Right ventricle myocardium superior (tissue), 1 donor: Measurements from ENCODE around the gene PHLDA2. TPM values are rescaled to one million over a fixed set of nuclear protein-coding genes. Genes with fewer than 3 reads are reported as not detected.
A peak's percentile ranks its signal among the peaks of the same experiment; 100 is the strongest.

Source experiments
- ATAC-seq: fragments of 200-7000 bp; cut with Tn5 transposase; one replicate; pipeline ENCODE4 v1.9.1; 2020; ENCODE audit warnings: mild to moderate bottlenecking; ENCODE audit not compliant: poor library complexity
- DNase-seq: peaks from one replicate; pipeline ENCODE4 v3.0.0-alpha.2; 2020
- intact Hi-C: fragments of 100-400 bp; cut with DNase I; formaldehyde crosslinking; loops from one replicate; pipeline ENCODE4 v1.11.2; 2022
- total RNA-seq: library from RNA; stranded (reverse); fragmentation: NEBNext Ultra II Directional; extraction: Animal tissue kit (Norgen Biotek cat#: 25700); gene quantifications from one replicate; pipeline ENCODE4 v1.2.1, GENCODE V29; 2021
- donor health status: DM: no; HTN: yes; CAD: no; lungs with severe emphysema.

Gene PHLDA2
- total RNA-seq, 1 donor from 2014 or later, result 1.1 TPM

- ATAC-seq (no peak), DNase-seq (no peak)
- intact Hi-C loops, result loop anchor here (5.0 kb wide), 1 partner anchor 457 kb away; no protein-coding TSS in a partner anchor
These were observed 39.6 kb downstream of the PHLDA2 start for GRCh38 chr11:2889362-2890273.

DNA sequence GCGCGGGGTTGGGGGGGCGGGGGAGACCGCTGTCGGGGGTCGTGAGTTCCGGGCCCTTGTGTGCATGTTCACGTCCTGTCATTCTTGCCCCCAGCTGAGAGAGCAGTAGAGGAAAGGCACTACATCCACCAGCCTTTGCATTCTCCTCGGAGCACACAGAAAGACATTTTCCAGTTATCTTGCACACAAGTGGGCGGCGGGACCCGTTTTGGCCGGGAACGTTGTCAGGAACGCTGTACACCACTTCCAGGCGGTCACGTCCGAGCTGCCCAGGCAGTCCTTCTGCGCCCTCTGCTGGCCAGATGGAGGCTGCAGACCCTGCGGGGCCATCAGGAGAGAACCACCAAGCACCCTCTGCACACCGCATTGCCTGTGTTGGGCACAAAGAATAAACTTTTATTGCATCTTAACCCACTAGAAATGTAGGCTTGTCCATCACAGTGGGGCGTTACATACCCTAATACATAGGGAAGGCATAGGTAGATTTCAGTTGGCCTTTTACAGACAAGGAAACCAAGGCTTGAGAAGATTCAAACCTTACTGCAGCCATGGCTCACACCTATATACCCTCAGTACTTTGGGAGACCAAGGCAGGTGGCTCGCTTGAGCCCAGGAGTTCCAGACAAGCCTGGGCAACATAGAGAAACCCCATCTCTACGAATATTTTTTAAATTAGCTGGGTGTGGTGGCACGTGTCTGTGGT is 40.8 kb downstream of the PHLDA2 start:
- ATAC-seq (peak; percentile 62), DNase-seq (peak; percentile 95)
- intact Hi-C loops, result loop anchor here (1.0 kb wide), 1 partner anchor 355 kb away; no protein-coding TSS in a partner anchor

- ATAC-seq (no peak), DNase-seq (no peak)
- intact Hi-C loops, result loop anchor here (1.0 kb wide), 1 partner anchor 354 kb away; no protein-coding TSS in a partner anchor
These were observed 41.6 kb downstream of the PHLDA2 start for GRCh38 chr11:2887515-2888195.

DNA sequence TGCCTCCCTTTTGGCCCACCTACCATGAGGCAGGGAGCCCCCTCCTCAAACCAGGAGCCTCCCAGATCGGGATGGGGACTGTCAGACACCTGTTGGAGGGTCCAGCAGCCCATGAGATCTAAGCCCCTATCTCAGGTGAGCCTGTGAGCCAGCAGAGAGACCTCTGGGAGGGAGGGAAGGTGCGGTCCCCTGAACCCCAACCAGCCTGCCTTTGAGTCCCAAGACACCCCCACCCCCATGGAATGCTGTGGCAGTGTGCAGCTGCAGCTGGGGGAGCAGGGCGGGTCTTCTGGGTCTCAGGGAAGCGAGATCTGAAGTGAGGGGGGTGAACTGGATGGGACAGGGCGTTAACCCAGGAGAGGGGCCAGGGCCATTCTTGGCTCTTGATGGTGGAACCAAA is 42.3 kb downstream of the PHLDA2 start:
- no peak for DNase-seq
- ATAC-seq, result no peak
- intact Hi-C loops, result no loop called here

DNA sequence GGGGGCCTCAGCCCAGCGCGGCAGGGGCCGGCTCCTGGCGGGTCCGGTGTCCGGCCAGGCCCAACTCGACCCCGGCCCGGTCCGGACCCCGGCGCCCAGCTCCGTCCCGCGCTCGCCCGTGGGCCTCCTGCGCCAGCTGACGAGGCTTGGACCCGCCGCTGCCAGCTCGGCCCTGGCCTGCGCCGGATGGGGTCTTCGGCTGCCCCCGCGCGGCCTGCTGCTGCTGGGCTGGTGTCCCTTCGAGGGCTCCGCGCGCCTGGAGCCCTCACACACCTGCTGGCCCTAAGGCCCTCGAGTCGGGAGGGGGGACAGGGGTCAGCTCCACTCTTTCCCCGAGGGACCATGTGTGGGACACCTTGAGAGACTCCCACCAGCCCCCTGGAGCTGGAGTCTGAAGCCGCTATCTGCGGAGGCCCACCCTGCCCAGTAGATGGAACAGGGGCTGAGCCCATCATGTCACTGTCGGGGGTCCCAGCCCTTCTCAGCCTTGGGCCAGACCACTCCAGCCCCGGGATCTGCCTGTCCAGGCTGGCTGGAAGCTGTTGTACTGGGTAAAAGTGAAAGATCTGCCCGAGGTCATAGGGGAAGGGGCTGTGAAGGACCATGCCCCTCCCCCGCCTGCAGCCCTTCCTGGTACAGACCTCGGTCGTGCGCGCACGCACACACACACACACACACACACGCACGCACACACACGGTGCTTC is 42.9 kb downstream of the PHLDA2 start:
- DNase-seq, result peak; percentile 71
- ATAC-seq, result peak; percentile 11
- intact Hi-C loops, result no loop called here

DNA sequence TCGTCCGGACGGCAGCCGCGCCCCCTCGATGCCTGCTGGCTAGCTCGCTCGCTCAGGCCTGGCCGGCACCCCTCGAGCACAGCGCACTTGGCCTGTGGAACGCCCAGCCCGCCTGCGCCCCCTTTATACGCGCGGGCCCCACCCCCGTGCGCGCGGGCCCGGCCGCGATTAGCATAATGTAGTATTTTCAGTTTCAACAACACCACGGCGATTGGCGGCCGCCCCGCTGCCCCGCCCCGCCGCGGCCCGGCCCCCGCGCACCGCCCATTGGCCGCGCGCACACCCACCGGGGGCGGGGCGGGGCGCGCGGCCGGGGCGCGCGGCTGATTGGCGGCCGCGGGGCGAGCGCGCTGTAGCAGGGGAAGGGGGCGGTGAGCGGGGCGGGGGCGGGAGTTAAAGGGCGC is 43.5 kb downstream of the PHLDA2 start, which contains the start of gene CDKN1C:
CDKN1C (minus strand) TSS at position 98 of the 404 bp plus-strand sequence. CDS start 319 bp downstream, outside the sequence.
- ATAC-seq (peak; percentile 82), DNase-seq (peak; percentile 94)
- intact Hi-C loops, result no loop called here

DNA sequence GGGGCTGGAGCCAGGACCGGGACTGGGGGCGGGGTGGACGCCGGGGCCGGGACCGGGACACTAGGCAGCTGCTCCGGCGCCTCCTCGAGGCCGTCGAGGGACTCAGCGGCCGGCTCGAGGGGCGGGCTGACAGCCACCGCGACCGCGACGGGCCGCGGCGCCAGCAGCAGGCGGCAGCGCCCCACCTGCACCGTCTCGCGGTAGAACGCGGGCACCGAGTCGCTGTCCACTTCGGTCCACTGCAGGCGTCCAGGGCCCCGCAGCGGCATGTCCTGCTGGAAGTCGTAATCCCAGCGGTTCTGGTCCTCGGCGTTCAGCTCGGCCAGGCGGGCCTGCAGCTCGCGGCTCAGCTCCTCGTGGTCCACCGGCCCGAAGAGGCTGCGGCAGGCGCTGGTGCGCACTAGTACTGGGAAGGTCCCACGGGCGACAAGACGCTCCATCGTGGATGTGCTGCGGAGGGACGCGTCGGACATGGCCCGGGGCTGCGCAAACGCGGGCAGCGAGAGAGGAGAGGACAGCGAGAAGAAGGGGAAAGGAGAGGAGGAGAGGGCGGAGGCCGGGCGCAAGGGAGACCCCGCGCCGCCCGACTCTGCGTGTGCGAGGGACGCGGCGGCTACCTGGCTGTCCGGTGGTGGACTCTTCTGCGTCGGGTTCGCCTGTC is 44.1 kb downstream of the PHLDA2 start:
- intact Hi-C loops, result no loop called here
- ATAC-seq (peak; percentile 30), DNase-seq (peak; percentile 80)

- ATAC-seq (peak; percentile 37), DNase-seq (peak; percentile 78)
- intact Hi-C loops, result loop anchor here (5.0 kb wide), 1 partner anchor 187 kb away; the partner anchor contains the start of gene KCNQ1OT1
These were observed 45.0 kb downstream of the PHLDA2 start for GRCh38 chr11:2883979-2884815.

DNA sequence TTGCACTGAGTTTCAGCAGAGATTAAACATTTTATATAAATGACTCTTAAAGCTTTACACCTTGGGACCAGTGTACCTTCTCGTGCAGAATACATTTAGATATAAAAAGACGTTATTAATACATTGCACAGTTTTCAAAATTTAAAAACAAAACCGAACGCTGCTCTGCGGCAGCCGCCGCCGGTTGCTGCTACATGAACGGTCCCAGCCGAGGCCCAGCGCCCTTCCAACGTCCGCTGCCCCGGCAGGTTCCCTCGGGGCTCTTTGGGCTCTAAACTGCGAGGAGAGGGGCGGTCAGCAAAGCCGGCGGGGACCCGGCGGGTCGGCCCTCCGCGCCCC is 45.6 kb downstream of the PHLDA2 start:
- ATAC-seq (no peak), DNase-seq (no peak)
- intact Hi-C loops, result loop anchor here (5.0 kb wide), 1 partner anchor 186 kb away; the partner anchor contains the start of gene KCNQ1OT1

DNA sequence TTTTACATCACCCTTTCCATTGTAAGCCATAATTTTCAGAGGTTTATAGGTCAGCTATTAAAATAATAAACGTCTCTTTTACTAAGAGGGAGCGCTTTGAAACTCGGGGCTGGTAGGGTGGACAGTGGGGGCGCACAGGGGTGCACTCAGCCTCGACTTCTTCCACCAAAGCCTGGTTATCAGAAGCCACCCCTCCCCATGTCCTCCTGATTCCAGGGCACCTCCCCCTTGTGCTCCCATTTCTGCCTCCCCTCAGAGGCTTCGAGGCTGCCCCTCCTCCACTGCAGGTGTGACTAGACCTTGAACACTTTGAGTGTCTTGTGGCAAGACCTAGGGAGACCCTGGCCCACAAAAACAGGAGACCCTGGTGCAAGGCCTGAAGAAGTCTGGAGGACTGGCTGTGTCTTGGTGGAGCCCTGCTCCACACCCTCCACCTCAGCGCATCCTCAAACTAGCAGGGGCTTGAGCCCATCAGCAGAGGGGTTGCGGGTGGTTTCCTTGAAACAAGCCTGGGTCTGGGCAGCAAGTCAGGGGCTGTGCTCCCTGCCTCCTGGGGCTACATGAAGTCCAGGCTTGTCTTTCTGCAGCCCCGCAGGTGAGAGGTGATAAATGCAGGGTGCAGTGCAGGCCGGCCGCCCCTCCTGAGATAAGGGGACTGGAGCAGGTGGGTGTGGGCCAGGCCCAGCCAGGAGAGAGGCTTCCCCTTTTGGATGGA is 46.7 kb downstream of the PHLDA2 start:
- ATAC-seq, result no peak
- DNase-seq, result no peak
- intact Hi-C loops, result loop anchor here (5.0 kb wide), 1 partner anchor 185 kb away; the partner anchor contains the start of gene KCNQ1OT1

DNA sequence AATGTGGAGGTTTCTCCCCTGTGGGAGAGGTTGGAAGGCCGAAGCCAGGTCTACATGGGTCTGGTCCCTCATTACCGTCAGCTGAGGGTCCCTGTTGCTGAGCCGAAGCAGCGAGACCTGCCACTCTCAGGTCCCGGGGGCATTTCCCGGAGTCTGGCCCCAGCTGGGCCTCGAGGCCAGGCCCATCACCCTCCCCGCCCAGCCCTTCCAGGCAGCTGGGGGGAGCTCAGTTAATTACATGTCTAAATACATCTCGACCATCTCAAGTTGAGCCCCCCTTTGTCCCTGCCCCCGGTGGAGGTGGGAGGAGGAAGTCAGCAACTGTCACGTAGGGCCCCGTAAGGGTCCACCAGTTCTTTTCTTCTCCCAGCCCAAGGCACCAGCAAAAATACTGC is 47.2 kb downstream of the PHLDA2 start:
- DNase-seq (no peak), ATAC-seq (no peak)

GRCh38 chr11:2881076-2881980 is 47.9 kb downstream of the PHLDA2 start:
- DNase-seq, result no peak
- no peak for ATAC-seq
- intact Hi-C loops, result loop anchor here (5.0 kb wide), 1 partner anchor 184 kb away; the partner anchor contains the start of gene KCNQ1OT1

More for the DNA sequence above, 47.2 kb downstream of the PHLDA2 start:
- intact Hi-C loops, result loop anchor here (5.0 kb wide), 1 partner anchor 185 kb away; the partner anchor contains the start of gene KCNQ1OT1

DNA sequence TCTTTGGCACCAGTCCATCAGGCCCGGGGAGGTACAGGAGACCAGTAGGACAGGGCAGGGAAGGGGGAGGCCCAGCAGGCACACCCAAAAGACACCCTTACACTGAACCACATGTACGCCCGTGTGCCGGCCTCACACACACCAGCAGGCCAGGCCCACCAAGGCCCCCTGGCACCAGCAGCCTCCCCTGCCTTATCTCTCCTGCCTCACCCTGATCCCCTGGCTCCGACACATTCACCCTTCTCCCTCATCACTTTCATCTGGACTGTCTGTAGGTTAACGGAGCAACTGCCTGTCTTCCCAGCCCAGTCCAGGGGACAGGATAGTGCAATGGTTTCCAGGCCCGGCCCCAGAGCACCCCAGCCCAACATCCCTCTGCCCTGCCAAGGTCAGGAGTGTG is 48.6 kb downstream of the PHLDA2 start:
- intact Hi-C loops, result loop anchor here (5.0 kb wide), 1 partner anchor 183 kb away; the partner anchor contains the start of gene KCNQ1OT1
- no peak for ATAC-seq

DNA sequence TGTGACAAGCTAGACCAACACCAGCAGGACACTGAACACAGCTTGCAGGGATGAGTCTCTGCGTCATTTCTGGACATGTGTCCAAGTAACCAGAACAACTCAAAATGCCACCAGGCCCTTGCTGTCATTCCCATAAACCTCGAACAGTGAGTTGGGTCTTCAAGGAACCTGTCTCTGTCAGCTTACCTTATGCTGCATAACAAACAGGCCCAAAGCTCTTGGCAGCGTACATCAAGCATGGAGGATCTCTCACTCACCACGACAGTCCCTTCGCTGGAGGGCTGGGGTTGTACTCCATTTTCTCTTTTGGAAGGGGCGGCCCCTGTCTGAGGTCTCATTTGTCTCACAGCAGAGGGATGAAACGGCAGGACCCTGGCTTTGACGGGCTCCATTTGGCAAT is 50.4 kb downstream of the PHLDA2 start:
- ATAC-seq (no peak), DNase-seq (no peak)
- intact Hi-C loops, result no loop called here

More for the DNA sequence above, 48.6 kb downstream of the PHLDA2 start:
- DNase-seq, result no peak
